B cell (primary cell): Measurements from ENCODE around the gene FBXO41. TPM values are rescaled to one million over a fixed set of nuclear protein-coding genes. Genes with fewer than 3 reads are reported as not detected.

Experiments
- ATAC-seq: fragments of 200-7000 bp; cut with Tn5 transposase; one replicate; pipeline ENCODE4 v1.10.0; 2021; ENCODE audit warnings: low read depth, mild to moderate bottlenecking, moderate number of reproducible peaks, moderate library complexity
- CTCF ChIA-PET: fragments of 350-600 bp; sonication (Branson Sonifier 250); formaldehyde crosslinking; loops from one replicate; lab custom pipeline; 2021; ENCODE audit warnings: antibody characterized with exemption, inconsistent platforms; lab: Charles Lee
- POLR2A ChIA-PET: fragments of 350-600 bp; sonication (Branson Sonifier 250); formaldehyde crosslinking; loops from one replicate; lab custom pipeline; 2021; ENCODE audit warnings: antibody characterized with exemption; lab: Charles Lee
- DNase-seq: peaks from one replicate; pipeline ENCODE4 v3.0.0; 2013
- H2AFZ ChIP-seq: 2 replicates; pipeline ENCODE4 v1.6.1; 2012; ENCODE audit warnings: mild to moderate bottlenecking, low read depth, low read length; ENCODE audit not compliant: insufficient read depth, poor library complexity, severe bottlenecking
- H3K27ac ChIP-seq, 2 donors: 1 replicate in 1 of 2; 2 replicates in 1 of 2; pipeline ENCODE4 v1.5.1; 2012 to 2013; ENCODE audit warnings: low read length in 2 of 2, mild to moderate bottlenecking in 2 of 2, moderate library complexity in 1 of 2
- H3K27me3 ChIP-seq, 4 experiments: fragments of 200-600 bp in 1 of 4; sonication (generic) in 1 of 4; replicated peaks in 1 of 4; 1 replicate in 2 of 4; 2 replicates in 2 of 4; pipeline versions ENCODE4 v1.6.1 to v1.7.0; 2013 to 2016; ENCODE audit warnings: low read length in 3 of 4, mild to moderate bottlenecking in 2 of 4, mixed read lengths in 1 of 4, moderate library complexity in 1 of 4; ENCODE audit not compliant: insufficient read depth in 4 of 4, control insufficient read depth in 3 of 4; ENCODE audit errors: control extremely low read depth in 1 of 4
- H3K36me3 ChIP-seq, 2 experiments: replicated peaks in 1 of 2; 1 replicate in 1 of 2; 2 replicates in 1 of 2; pipeline versions ENCODE4 v1.6.1 to v1.7.1; 2013; ENCODE audit warnings: low read length in 1 of 2; ENCODE audit not compliant: insufficient read depth in 2 of 2, control insufficient read depth in 1 of 2; ENCODE audit errors: control extremely low read depth in 1 of 2, extremely low read depth in 1 of 2
- H3K4me1 ChIP-seq, 2 donors: fragments of 200-600 bp in 1 of 2; sonication (generic) in 1 of 2; 1 replicate in 1 of 2; 2 replicates in 1 of 2; pipeline versions ENCODE4 v1.5.1 to v1.6.1; 2013 to 2017; ENCODE audit warnings: low read length in 2 of 2; ENCODE audit not compliant: control insufficient read depth in 2 of 2, insufficient read depth in 2 of 2
- H3K4me2 ChIP-seq: replicated peaks from 2 replicates; pipeline ENCODE3; 2012; ENCODE audit warnings: mild to moderate bottlenecking, low read depth, low read length; ENCODE audit not compliant: poor library complexity, severe bottlenecking
- H3K4me3 ChIP-seq, 5 experiments: fragments of 200-600 bp in 1 of 5; sonication (generic) in 1 of 5; 1 replicate in 3 of 5; 2 replicates in 2 of 5; pipeline versions ENCODE4 v1.5.1 to v1.7.0; 2011 to 2016; ENCODE audit warnings: low read length in 4 of 5, mild to moderate bottlenecking in 4 of 5, low read depth in 2 of 5, control low read depth in 1 of 5, moderate library complexity in 1 of 5; ENCODE audit not compliant: insufficient read depth in 1 of 5; ENCODE audit errors: control extremely low read depth in 1 of 5, extremely low read depth in 1 of 5
- H3K79me2 ChIP-seq: fragments of 200-600 bp; sonication (generic); one replicate; pipeline ENCODE4 v1.6.0; 2016; ENCODE audit warnings: low read length; ENCODE audit not compliant: control insufficient read depth, insufficient read depth
- H3K9ac ChIP-seq: fragments of 200-600 bp; sonication (generic); 2 replicates; pipeline ENCODE4 v1.6.1; 2017; ENCODE audit warnings: mild to moderate bottlenecking, low read length, moderate library complexity
- H3K9me3 ChIP-seq, 3 donors: one replicate each; pipeline versions ENCODE4 v1.6.1 to v1.7.1; 2013; ENCODE audit warnings: low read length in 2 of 3; ENCODE audit not compliant: control insufficient read depth in 2 of 3, insufficient read depth in 1 of 3; ENCODE audit errors: control extremely low read depth in 1 of 3
- H4K20me1 ChIP-seq: 2 replicates; pipeline ENCODE4 v1.6.0; 2012; ENCODE audit warnings: mild to moderate bottlenecking, low read length; ENCODE audit not compliant: insufficient read depth, control insufficient read depth, poor library complexity, severe bottlenecking
- H3K27ac Mint-ChIP-seq: one replicate; pipeline ENCODE4 v1.8.0; 2021; ENCODE audit warnings: mixed read lengths
- H3K27me3 Mint-ChIP-seq: one replicate; pipeline ENCODE4 v1.8.0; 2021; ENCODE audit warnings: mixed read lengths
- H3K4me1 Mint-ChIP-seq: one replicate; pipeline ENCODE4 v1.8.0; 2021; ENCODE audit warnings: mixed read lengths
- H3K4me3 Mint-ChIP-seq: one replicate; pipeline ENCODE4 v1.8.0; 2021; ENCODE audit warnings: mixed read lengths
- H3K9me3 Mint-ChIP-seq: one replicate; pipeline ENCODE4 v1.8.0; 2022; ENCODE audit warnings: mixed read lengths; ENCODE audit not compliant: insufficient read depth
- CTCF ChIP-seq: fragments of 200-600 bp; IDR thresholded peaks from one replicate; pipeline ENCODE4 v1.8.0; 2022; ENCODE audit warnings: antibody characterized with exemption, mild to moderate bottlenecking
- EZH2 ChIP-seq: IDR thresholded peaks from 2 replicates; pipeline ENCODE4 v1.6.1; 2012; ENCODE audit warnings: borderline replicate concordance, low read depth, mild to moderate bottlenecking, moderate library complexity, low read length; ENCODE audit not compliant: insufficient read depth, poor library complexity, severe bottlenecking
- WGBS: methylation state at CpG from one replicate; pipeline ENCODE4 v1.1.5; 2013; ENCODE audit warnings: missing lambda C conversion rate; ENCODE audit not compliant: insufficient coverage; 5-methylcytosine and 5-hydroxymethylcytosine counted together
- intact Hi-C: fragments of 100-400 bp; cut with micrococcal nuclease; formaldehyde crosslinking; loops from one replicate; pipeline ENCODE4 v1.10.0; 2022
- polyA plus RNA-seq: library from polyadenylated mRNA; depleted of rRNA; stranded (reverse); fragments of >200 nt; gene quantifications from 2 replicates; pipeline ENCODE4 v1.2.3, GENCODE V29; 2012
- total RNA-seq, 2 donors: library from RNA; stranded (reverse); fragments of 120-200 nt in 1 of 2; gene quantifications; 1 replicate in 1 of 2; 2 replicates in 1 of 2; pipeline versions ENCODE4 v1.2.3 to v1.2.4, GENCODE V29; 2013 to 2022

Gene FBXO41
- total and polyA plus RNA-seq, 2 donors (not counting 1 experiment from before 2014, with no cell fraction given): 25.2 to 29.6 TPM

GRCh38 chr2:73215254-73215653, 69.0 kb downstream of the FBXO41 start:
- 96% methylated on average over 3 of the region's 4 CpGs for WGBS
- ChIA-PET POLR2A (interaction anchor here (0.5 to 1.3 kb wide), 2 partner anchors 18 to 25 kb away, joined by 4 to 9 read pairs; partner anchors contain the start of gene PRADC1), CTCF (interaction anchor here (1.0 to 2.1 kb wide), 3 partner anchors 38 to 223 kb away, joined by 3 to 7 read pairs (median 6); no protein-coding TSS in a partner anchor)
- no peaks in the 10 kb centered on the region for H3K9me3 ChIP-seq
- ATAC-seq (no peak), DNase-seq (no peak)
- H3K27ac ChIP-seq: no peak overlapping the region
- peak overlapping the region; percentile 91 for H2AFZ ChIP-seq
- H3K4me1 ChIP-seq: peaks cover 17 to 22% of the 10 kb centered on the region in 2 donors
- peaks cover 43% of the 10 kb centered on the region for H3K79me2 ChIP-seq
- intact Hi-C loops: no loop called here
- H3K9ac ChIP-seq: no peak overlapping the region
- peaks cover 0 to 11% of the 10 kb centered on the region in 2 experiments for H3K36me3 ChIP-seq
- H3K27me3 ChIP-seq: no peaks in the 10 kb centered on the region
- peak overlapping the region in 1 of 5 experiments; percentile 93 for H3K4me3 ChIP-seq
- H4K20me1 ChIP-seq: peaks cover 10% of the 10 kb centered on the region
- peaks cover 2% of the 10 kb centered on the region for H3K27me3 Mint-ChIP-seq
- H3K27ac Mint-ChIP-seq: peak overlapping the region; percentile 86
- peaks cover 31% of the 10 kb centered on the region for H3K4me1 Mint-ChIP-seq
- peak overlapping the region; percentile 94 for H3K4me2 ChIP-seq
- no peak for TF ChIP-seq CTCF
- no peak for TF ChIP-seq EZH2
- H3K4me3 Mint-ChIP-seq: peak overlapping the region; percentile 88
- no peaks in the 10 kb centered on the region for H3K9me3 Mint-ChIP-seq
